H1 (cell line): ENCODE data around the gene HSF5. TPM values are rescaled to one million over a fixed set of nuclear protein-coding genes. Genes with fewer than 3 reads are reported as not detected.

Experiments
- CTCF ChIA-PET: fragments of 300-600 bp; sonication (Branson Sonifier 250); formaldehyde crosslinking; loops from one replicate; lab custom pipeline; 2021; ENCODE audit not compliant: partially characterized antibody; lab: Charles Lee
- POLR2A ChIA-PET: fragments of 300-600 bp; sonication (Branson Sonifier 250); formaldehyde crosslinking; loops from one replicate; lab custom pipeline; 2021; ENCODE audit warnings: inconsistent platforms; ENCODE audit not compliant: partially characterized antibody; lab: Charles Lee
- DNase-seq, 2 experiments: peaks; one replicate each; pipeline versions ENCODE4 v3.0.0 to v3.0.0-alpha.2; 2010 to 2022; ENCODE audit warnings: low spot score in 2 of 2, low read depth in 1 of 2, mixed read lengths in 1 of 2
- FAIRE-seq: peaks from 2 replicates; lab custom pipeline; 2011; peaks lifted over from hg19 to GRCh38; lab: Jason Lieb, UNC
- H2AFZ ChIP-seq: 2 replicates; pipeline ENCODE4 v1.8.1; 2012; ENCODE audit warnings: low read length, inconsistent platforms
- H2AK5ac ChIP-seq: 2 replicates; pipeline ENCODE4 v1.6.1; 2013; ENCODE audit warnings: low read depth, low read length
- H2BK120ac ChIP-seq: replicated peaks from 2 replicates; pipeline ENCODE3; 2013; ENCODE audit warnings: low read depth, low read length, inconsistent platforms
- H2BK12ac ChIP-seq: 2 replicates; pipeline ENCODE4 v1.6.1; 2013; ENCODE audit warnings: low read depth, low read length
- H2BK15ac ChIP-seq: 2 replicates; pipeline ENCODE4 v1.6.1; 2013; ENCODE audit warnings: low read length
- H2BK20ac ChIP-seq: 2 replicates; pipeline ENCODE4 v1.6.1; 2013; ENCODE audit warnings: low read length
- H2BK5ac ChIP-seq: 2 replicates; pipeline ENCODE4 v1.6.1; 2013; ENCODE audit warnings: low read depth, low read length
- H3K14ac ChIP-seq: 2 replicates; pipeline ENCODE4 v1.6.1; 2013; ENCODE audit warnings: inconsistent platforms; ENCODE audit not compliant: insufficient read length
- H3K18ac ChIP-seq: 2 replicates; pipeline ENCODE4 v1.6.1; 2013; ENCODE audit warnings: low read length; ENCODE audit errors: extremely low read depth
- H3K23ac ChIP-seq: 2 replicates; pipeline ENCODE4 v1.6.1; 2013; ENCODE audit warnings: inconsistent platforms; ENCODE audit not compliant: insufficient read length
- H3K23me2 ChIP-seq: 2 replicates; pipeline ENCODE4 v1.6.1; 2013; ENCODE audit warnings: low read depth, low read length
- H3K27ac ChIP-seq: 2 replicates; pipeline ENCODE4 v1.6.1; 2011; ENCODE audit warnings: low read depth, low read length, inconsistent platforms
- H3K27me3 ChIP-seq, 4 experiments: replicated peaks in 1 of 4; 1 replicate in 1 of 4; 2 replicates in 3 of 4; pipeline versions ENCODE4 v1.6.1 to v1.8.1; 2011 to 2013; ENCODE audit warnings: low read length in 3 of 4, mild to moderate bottlenecking in 3 of 4, inconsistent platforms in 2 of 4, mixed read lengths in 2 of 4, moderate library complexity in 1 of 4; ENCODE audit not compliant: control insufficient read depth in 3 of 4, insufficient read depth in 3 of 4; ENCODE audit errors: extremely low read depth in 1 of 4
- H3K36me3 ChIP-seq, 4 experiments: 2 replicates each; pipeline versions ENCODE4 v1.6.1 to v1.8.1; 2011 to 2013; ENCODE audit warnings: mild to moderate bottlenecking in 4 of 4, low read length in 3 of 4, moderate library complexity in 2 of 4, control low read depth in 1 of 4, inconsistent platforms in 1 of 4; ENCODE audit not compliant: insufficient read depth in 4 of 4, control insufficient read depth in 2 of 4
- H3K4ac ChIP-seq: replicated peaks from 2 replicates; pipeline ENCODE3; 2013; ENCODE audit warnings: low read length, low read depth, mixed read lengths, inconsistent platforms; ENCODE audit not compliant: insufficient read length
- H3K4me1 ChIP-seq, 4 experiments: replicated peaks in 1 of 4; 1 replicate in 1 of 4; 2 replicates in 3 of 4; pipeline versions ENCODE4 v1.6.1 to v1.8.1; 2011 to 2013; ENCODE audit warnings: low read length in 3 of 4, inconsistent platforms in 2 of 4, mixed read lengths in 1 of 4; ENCODE audit not compliant: insufficient read depth in 4 of 4, control insufficient read depth in 3 of 4
- H3K4me2 ChIP-seq, 2 experiments: 2 replicates each; pipeline versions ENCODE4 v1.6.1 to v1.8.1; 2011 to 2013; ENCODE audit warnings: low read depth in 2 of 2, low read length in 2 of 2, control low read depth in 1 of 2, inconsistent platforms in 1 of 2, mild to moderate bottlenecking in 1 of 2; ENCODE audit not compliant: insufficient read depth in 1 of 2
- H3K4me3 ChIP-seq, 4 experiments: fragments of 200-600, 300-600 bp in 1 of 4; sonication (generic), shearing (Covaris generic), sonication (Bioruptor Twin) in 1 of 4; 2 replicates each; pipeline versions ENCODE4 v1.5.1 to v1.8.1; 2011 to 2016; ENCODE audit warnings: low read length in 4 of 4, low read depth in 3 of 4, control low read depth in 2 of 4, inconsistent platforms in 2 of 4, mild to moderate bottlenecking in 2 of 4, mixed read lengths in 1 of 4, moderate library complexity in 1 of 4; ENCODE audit not compliant: insufficient read depth in 2 of 4; ENCODE audit errors: extremely low read depth in 1 of 4
- H3K56ac ChIP-seq: replicated peaks from 2 replicates; pipeline ENCODE3; 2013; ENCODE audit warnings: low read depth, mild to moderate bottlenecking, mixed read lengths, low read length, inconsistent platforms; ENCODE audit not compliant: insufficient read length
- H3K79me1 ChIP-seq: 2 replicates; pipeline ENCODE4 v1.6.1; 2013; ENCODE audit warnings: low read depth, low read length, control low read depth
- H3K79me2 ChIP-seq, 2 experiments: 2 replicates each; pipeline versions ENCODE4 v1.6.1 to v1.8.1; 2012 to 2013; ENCODE audit warnings: low read length in 2 of 2, mild to moderate bottlenecking in 2 of 2, inconsistent platforms in 1 of 2; ENCODE audit not compliant: insufficient read depth in 2 of 2, control insufficient read depth in 1 of 2
- H3K9ac ChIP-seq, 4 experiments: replicated peaks in 1 of 4; 1 replicate in 1 of 4; 2 replicates in 3 of 4; pipeline versions ENCODE4 v1.6.1 to v1.8.1; 2011 to 2013; ENCODE audit warnings: low read depth in 3 of 4, low read length in 3 of 4, control low read depth in 2 of 4, mild to moderate bottlenecking in 2 of 4, moderate library complexity in 2 of 4, inconsistent platforms in 1 of 4; ENCODE audit errors: extremely low read depth in 1 of 4
- H3K9me3 ChIP-seq, 2 experiments: 2 replicates each; pipeline versions ENCODE4 v1.6.1 to v1.8.1; 2012 to 2013; ENCODE audit warnings: mild to moderate bottlenecking in 2 of 2, moderate library complexity in 2 of 2, control low read depth in 1 of 2, inconsistent platforms in 1 of 2, low read depth in 1 of 2, low read length in 1 of 2, mixed read lengths in 1 of 2; ENCODE audit not compliant: insufficient read depth in 2 of 2
- H4K20me1 ChIP-seq, 2 experiments: replicated peaks in 1 of 2; 2 replicates each; pipeline versions ENCODE3 to v1.8.1; 2011 to 2013; ENCODE audit warnings: inconsistent platforms in 2 of 2, low read length in 2 of 2, mild to moderate bottlenecking in 1 of 2; ENCODE audit not compliant: insufficient read depth in 2 of 2, control insufficient read depth in 1 of 2
- H4K5ac ChIP-seq: 2 replicates; pipeline ENCODE4 v1.6.1; 2013; ENCODE audit warnings: low read length, low read depth, mixed read lengths, inconsistent platforms; ENCODE audit not compliant: insufficient read length
- H4K8ac ChIP-seq: 2 replicates; pipeline ENCODE4 v1.8.0; 2013; ENCODE audit warnings: mild to moderate bottlenecking, moderate library complexity, low read length, inconsistent platforms; ENCODE audit not compliant: insufficient read depth; ENCODE audit errors: extremely low read depth
- H4K91ac ChIP-seq: replicated peaks from 2 replicates; pipeline ENCODE3; 2013; ENCODE audit warnings: low read length, mixed read lengths, inconsistent platforms; ENCODE audit not compliant: insufficient read length
- E2F6 ChIP-seq: IDR thresholded peaks from 2 replicates; pipeline ENCODE4 v1.6.1; 2012; ENCODE audit warnings: inconsistent platforms
- HDAC6 ChIP-seq: IDR thresholded peaks from one replicate; pipeline ENCODE4 v1.7.1; 2012; ENCODE audit warnings: low read depth, mild to moderate bottlenecking, inconsistent platforms, low read length, moderate library complexity
- JUN ChIP-seq: IDR thresholded peaks from 2 replicates; pipeline ENCODE4 v1.6.1; 2011; ENCODE audit warnings: low read depth, mild to moderate bottlenecking, improper control_type of control experiment, low read length
- NANOG ChIP-seq: IDR thresholded peaks from 2 replicates; pipeline ENCODE4 v1.6.1; 2011; ENCODE audit warnings: low read length, low read depth, mild to moderate bottlenecking, inconsistent platforms; ENCODE audit not compliant: insufficient read depth, poor library complexity, severe bottlenecking
- POLR2A ChIP-seq, 2 experiments: IDR thresholded peaks; 1 replicate in 1 of 2; 2 replicates in 1 of 2; pipeline ENCODE4 v1.6.1; 2011; ENCODE audit warnings: low read depth in 2 of 2, low read length in 2 of 2, mild to moderate bottlenecking in 2 of 2; ENCODE audit errors: control extremely low read depth in 1 of 2
- RNF2 ChIP-seq: fragments of 200-900, 300-1000 bp; sonication (generic); IDR thresholded peaks from 2 replicates; pipeline ENCODE4 v1.7.1; 2016; ENCODE audit warnings: borderline replicate concordance, low read depth, mild to moderate bottlenecking, antibody characterized with exemption, low read length; ENCODE audit not compliant: poor library complexity, severe bottlenecking; ENCODE audit errors: missing control alignments
- SP2 ChIP-seq: IDR thresholded peaks from 2 replicates; pipeline ENCODE4 v1.6.1; 2012; ENCODE audit warnings: mild to moderate bottlenecking, low read length, inconsistent platforms
- WGBS, 2 experiments: shearing (Covaris generic) in 1 of 2; methylation state at CpG; one replicate each; pipeline versions ENCODE4 v1.1.6 to v1.1.7; 2013 to 2015; ENCODE audit warnings: low lambda C conversion rate in 2 of 2, mixed read lengths in 2 of 2, inconsistent platforms in 1 of 2, low coverage in 1 of 2, missing lambda C conversion rate in 1 of 2; ENCODE audit not compliant: insufficient replicate concordance in 2 of 2, insufficient coverage in 1 of 2, insufficient read length in 1 of 2; ENCODE audit errors: extremely low coverage in 1 of 2, missing lambda C conversion rate in 1 of 2; 5-methylcytosine and 5-hydroxymethylcytosine counted together
- polyA plus RNA-seq, 7 experiments: library from polyadenylated mRNA; depleted of rRNA in 3 of 7; stranded (reverse) in 5 of 7; unstranded in 2 of 7; fragments of >200 nt in 5 of 7; fragments of 200-250 nt in 2 of 7; gene quantifications; 1 replicate in 5 of 7; 2 replicates in 1 of 7; 4 replicates in 1 of 7; pipeline versions ENCODE4 v1.2.1 to v1.2.3, GENCODE V29; 2011 to 2013; ENCODE audit warnings: missing spikeins in 2 of 7, mixed read lengths in 2 of 7
- total RNA-seq: library from RNA; stranded (reverse); fragmentation: NEBNext Ultra II Directional; extraction: Animal tissue kit (Norgen Biotek cat#: 25700); gene quantifications from 2 replicates; pipeline ENCODE4 v1.2.1, GENCODE V29; 2021

HSF5 gene
- total and polyA plus RNA-seq, 2 of the 8 experiments (the other 6 are each of a cell fraction or from before 2014, with no cell fraction given): not detected

DNA sequence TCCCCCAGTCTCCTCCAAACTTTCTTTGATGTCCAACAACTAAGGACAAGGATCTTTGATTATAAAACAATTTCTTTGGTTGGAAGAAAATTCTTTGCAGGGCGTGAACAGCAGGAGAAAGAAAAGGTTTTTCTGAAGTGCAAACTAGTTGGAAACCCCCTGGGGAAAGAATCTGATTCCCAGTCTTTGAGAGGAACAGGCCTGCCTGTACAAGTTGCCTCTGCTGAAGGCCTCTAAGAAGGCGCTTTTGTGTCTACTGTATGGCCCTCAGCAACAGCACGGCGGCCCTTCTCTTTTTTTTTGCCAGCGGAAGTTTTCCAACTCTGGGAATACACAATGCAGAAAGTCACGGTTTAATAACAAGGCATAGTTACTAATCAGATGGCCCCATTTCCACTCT is 84.9 kb downstream of the HSF5 start:
- peaks cover 15 to 43% (median 31%) of the 10 kb centered on the region in 4 experiments; a peak in 6 of 7 replicates for H3K27me3 ChIP-seq
- peak; percentile 80 for FAIRE-seq

More for the DNA sequence above, 84.9 kb downstream of the HSF5 start:
- Histone ChIP-seq H2BK120ac (no peak overlapping the region), H3K79me1 (no peaks in the 10 kb centered on the region), H3K4me1 (peaks cover 2 to 12% (median 8%) of the 10 kb centered on the region in 4 experiments; a peak in 4 of 7 replicates), H4K5ac (no peak overlapping the region), H2AK5ac (no peak overlapping the region), H3K27ac (no peak overlapping the region), H3K79me2 (no peaks in the 10 kb centered on the region), H4K20me1 (peaks cover 0 to 2% of the 10 kb centered on the region in 2 experiments), H2BK5ac (no peak overlapping the region), H4K8ac (no peak overlapping the region), H3K9me3 (no peaks in the 10 kb centered on the region), H3K23me2 (no peaks in the 10 kb centered on the region), H3K56ac (no peak overlapping the region), H3K36me3 (no peaks in the 10 kb centered on the region), H2BK15ac (no peak overlapping the region), H3K23ac (no peak overlapping the region), H3K9ac (no peak overlapping the region), H3K14ac (no peak overlapping the region), H4K91ac (no peak overlapping the region), H3K4me2 (peak overlapping the region; percentile 16 to 32; a peak in 3 of 4 replicates), H2BK12ac (no peak overlapping the region; the same call in 1 of the 2 replicates), H3K4ac (no peak overlapping the region), H3K18ac (no peak overlapping the region), H2AFZ (no peak overlapping the region), H2BK20ac (no peak overlapping the region), H3K4me3 (peak overlapping the region in 1 of 4 experiments; percentile 28; a peak in 2 of 8 replicates)
- TF ChIP-seq SP2 (no peak), POLR2A (IDR thresholded peaks at IDR 0.05; ENCODE audit: control extremely low read depth in 1 of 2, low read depth in 2 of 2, low read length in 2 of 2) (no peak), RNF2 (no peak), NANOG (no peak), HDAC6 (no peak), E2F6 (no peak), JUN (no peak)
- DNase-seq: no peak
- CTCF ChIA-PET: interaction anchor here (0.7 to 3.2 kb wide), 3 partner anchors 14 to 620 kb away, joined by 3 to 15 read pairs (median 3); partner anchors contain the start of gene RNF43
- POLR2A ChIA-PET: no interaction called here
- WGBS, 2 experiments: 23% methylated on average over 6 of the region's 6 CpGs; no CpG with 5 or more reads in 1 of the 2 experiments
